HG03196 (cell line): Measurements from ENCODE around the gene LMOD1.

Experiments
- ATAC-seq: cut with Tn5 transposase; IDR thresholded peaks from one replicate; pipeline ENCODE4 v1.9.1; 2021; ENCODE audit not compliant: unreplicated experiment

Gene LMOD1

GRCh38 chr1:201895120-201895665, 51.2 kb downstream of the LMOD1 start:
- ATAC-seq: no peak

- ATAC-seq: no peak
Observed at GRCh38 chr1:201894343-201895119, 51.8 kb downstream of the LMOD1 start.

GRCh38 chr1:201893431-201893830, 52.9 kb downstream of the LMOD1 start:
- ATAC-seq: no peak

GRCh38 chr1:201892211-201892610, 54.1 kb downstream of the LMOD1 start:
- ATAC-seq: no peak

- no peak for ATAC-seq
Observed at GRCh38 chr1:201891451-201892045, 54.8 kb downstream of the LMOD1 start.

GRCh38 chr1:201890806-201891450, 55.4 kb downstream of the LMOD1 start:
- ATAC-seq: no peak

GRCh38 chr1:201890223-201890622, 56.1 kb downstream of the LMOD1 start:
- no peak for ATAC-seq

- no peak for ATAC-seq
Observed at GRCh38 chr1:201889090-201889968, 57.0 kb downstream of the LMOD1 start.

GRCh38 chr1:201888282-201889089, 57.9 kb downstream of the LMOD1 start, which contains the start of gene SHISA4:
SHISA4 (plus strand) TSS chr1:201888898; CDS start chr1:201888995, 97 bp downstream.
- no peak for ATAC-seq

- no peak for ATAC-seq
Observed at GRCh38 chr1:201887116-201887866, 59.1 kb downstream of the LMOD1 start.

- no peak for ATAC-seq
Observed at GRCh38 chr1:201886103-201886885, 60.1 kb downstream of the LMOD1 start.

- no peak for ATAC-seq
Observed at GRCh38 chr1:201885531-201886075, 60.7 kb downstream of the LMOD1 start.

GRCh38 chr1:201884425-201884824, 61.9 kb downstream of the LMOD1 start:
- no peak for ATAC-seq

- no peak for ATAC-seq
Observed at GRCh38 chr1:201883786-201884185, 62.6 kb downstream of the LMOD1 start.

GRCh38 chr1:201883266-201883665, 63.1 kb downstream of the LMOD1 start:
- no peak for ATAC-seq

- no peak for ATAC-seq
Observed at GRCh38 chr1:201882665-201883132, 63.6 kb downstream of the LMOD1 start.

- no peak for ATAC-seq
Observed at GRCh38 chr1:201881617-201882016, 64.7 kb downstream of the LMOD1 start.
